Activated naive CD8-positive, alpha-beta T cell treated with anti-CD3 and anti-CD28 coated beads for 36 hours (primary cell): ENCODE data around the gene CDH3. TPM values are rescaled to one million over a fixed set of nuclear protein-coding genes. Genes with fewer than 3 reads are reported as not detected.

Source experiments
- total RNA-seq, 2 experiments: library from RNA; stranded (reverse); gene quantifications; one replicate each; pipeline ENCODE4 v1.2.3, GENCODE V29; 2021

The CDH3 gene
- total RNA-seq, 2 experiments from 2014 or later: 0.37 to 0.44 TPM

Other genes with a start within 250 kb of the CDH3 start
- gene SMPD3, start 196.8 kb upstream of the CDH3 start, total RNA-seq: under 1 TPM; 0.06 to 0.16 TPM
- gene ZFP90, start 106.0 kb upstream of the CDH3 start, total RNA-seq: 10 to 100 TPM; 21.8 to 24.8 TPM
- under 1 TPM; 0.16 to 0.21 TPM for gene CDH1, start 92.0 kb downstream of the CDH3 start, total RNA-seq
- gene TANGO6, start 198.2 kb downstream of the CDH3 start, total RNA-seq: 10 to 100 TPM; 25.2 to 30.5 TPM